Stimulated activated CD8-positive, alpha-beta memory T cell treated with anti-CD3 and anti-CD28 coated beads, Interleukin-12 subunit alpha, Interleukin-12 subunit beta, amount 100 ng/mL, for 24 hours (primary cell): ENCODE measurements around the gene GNPNAT1.
"Not testable (repeated sequence)": the region's sequence is repeated elsewhere in the genome, so short reads cannot be mapped to it uniquely, and the experiment has no call there.

ENCODE experiments used
- DNase-seq: peaks from one replicate; pipeline ENCODE4 v3.0.0-alpha.2; 2020; ENCODE audit errors: extremely low read depth

GNPNAT1 gene

DNA sequence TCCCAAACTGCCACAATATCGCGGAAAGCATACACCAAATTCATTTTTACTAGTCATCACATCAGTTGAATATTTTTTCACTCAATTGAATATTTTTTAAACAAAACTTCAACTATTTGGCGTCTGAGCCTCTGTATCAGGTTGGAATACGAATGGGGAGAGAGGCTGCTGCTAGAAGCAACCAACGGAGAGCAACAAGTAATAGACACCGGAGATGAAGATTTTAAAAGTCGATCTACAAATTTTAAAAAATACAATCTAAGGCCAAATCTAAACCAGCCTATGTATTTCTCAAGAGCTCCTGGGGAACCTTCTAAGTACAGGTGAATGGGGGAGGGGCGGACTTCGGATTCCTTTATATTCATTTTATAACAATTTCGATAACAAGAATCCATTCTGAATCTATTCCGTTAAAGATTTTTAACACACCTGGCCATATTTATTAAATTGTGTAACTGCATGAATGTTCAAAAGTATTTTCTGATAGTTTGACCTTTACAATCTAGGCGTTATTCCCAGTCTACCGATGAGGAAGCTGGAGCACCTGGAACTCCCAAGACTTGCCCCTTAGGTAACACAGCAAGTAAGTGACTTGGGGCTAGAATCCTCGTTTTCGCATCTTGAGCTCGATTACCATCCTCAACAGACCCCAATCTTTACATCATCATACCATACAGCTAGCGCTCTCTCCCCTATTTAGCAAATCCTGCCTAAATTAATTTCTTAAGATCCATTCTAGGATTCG, 1.2 kb downstream of the GNPNAT1 start:
- no peak for DNase-seq

- no peak for DNase-seq
Observed at GRCh38 chr14:52789118-52789517, 2.3 kb downstream of the GNPNAT1 start.

DNA sequence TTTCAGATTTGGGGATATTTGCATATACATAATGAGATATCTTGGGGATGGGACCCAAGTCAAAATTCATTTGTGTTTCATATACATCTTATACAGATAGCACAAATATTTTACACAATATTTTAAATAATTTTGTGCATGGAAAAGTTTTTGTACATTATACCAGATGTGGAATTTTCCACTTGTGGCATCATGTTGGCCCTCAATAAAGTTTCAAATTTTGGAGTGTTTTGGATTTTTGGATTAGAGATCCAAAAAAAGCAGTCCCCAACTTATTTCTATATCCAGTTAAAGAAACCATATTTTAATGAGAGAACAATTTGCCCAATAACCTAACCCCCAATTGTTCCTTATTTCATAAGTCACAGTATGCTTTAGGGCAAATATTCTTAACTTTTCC, 4.5 kb downstream of the GNPNAT1 start:
- DNase-seq, result no peak

- DNase-seq, result no peak
Observed at GRCh38 chr14:52783206-52783605, 8.2 kb downstream of the GNPNAT1 start.

- no peak for DNase-seq
Observed at GRCh38 chr14:52781629-52782028, 9.8 kb downstream of the GNPNAT1 start.

- DNase-seq, result no peak
Observed at GRCh38 chr14:52780893-52781292, 10.5 kb downstream of the GNPNAT1 start.

DNA sequence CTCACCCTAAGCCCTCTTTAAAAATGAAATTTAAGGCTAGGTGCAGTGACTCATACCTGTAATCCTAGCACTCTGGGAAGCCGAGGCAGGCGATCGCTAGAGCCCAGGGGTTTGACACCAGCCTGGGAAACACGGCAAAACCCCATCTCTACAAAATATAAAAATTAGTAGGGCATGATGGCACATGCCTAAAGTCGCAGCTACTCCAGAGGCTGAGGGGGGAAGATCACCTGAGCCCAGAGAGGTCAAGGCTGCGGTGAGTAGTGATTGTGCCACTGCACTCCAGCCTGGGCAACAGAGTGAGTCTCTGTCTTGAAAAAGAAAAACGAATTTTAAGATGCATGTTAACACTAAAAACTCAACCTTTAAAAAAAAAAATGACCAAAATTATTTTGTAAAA, 12.7 kb downstream of the GNPNAT1 start:
- DNase-seq, result no peak

DNA sequence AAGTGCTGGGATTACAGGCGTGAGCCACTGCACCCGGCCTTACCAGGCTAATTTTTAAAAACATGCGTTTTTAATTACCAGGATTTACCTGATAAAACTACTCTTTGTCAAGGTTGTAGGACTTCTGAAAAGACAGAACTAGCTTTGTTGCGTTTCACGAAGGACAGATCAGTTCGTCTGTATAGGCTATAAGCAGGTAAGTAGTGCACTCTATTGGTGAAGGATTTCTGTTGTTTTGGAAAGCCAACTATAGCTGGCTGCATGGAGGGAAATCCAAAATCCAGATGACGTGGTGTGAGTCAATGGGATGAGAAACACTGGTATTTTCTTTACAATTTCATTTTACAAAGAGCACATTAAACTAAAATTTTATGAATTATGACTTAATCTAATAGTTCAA, 14.6 kb downstream of the GNPNAT1 start:
- no peak for DNase-seq

GRCh38 chr14:52769887-52770286, 21.5 kb downstream of the GNPNAT1 start:
- DNase-seq, result no peak

GRCh38 chr14:52767058-52767833, 24.2 kb downstream of the GNPNAT1 start:
- DNase-seq, result no peak

DNA sequence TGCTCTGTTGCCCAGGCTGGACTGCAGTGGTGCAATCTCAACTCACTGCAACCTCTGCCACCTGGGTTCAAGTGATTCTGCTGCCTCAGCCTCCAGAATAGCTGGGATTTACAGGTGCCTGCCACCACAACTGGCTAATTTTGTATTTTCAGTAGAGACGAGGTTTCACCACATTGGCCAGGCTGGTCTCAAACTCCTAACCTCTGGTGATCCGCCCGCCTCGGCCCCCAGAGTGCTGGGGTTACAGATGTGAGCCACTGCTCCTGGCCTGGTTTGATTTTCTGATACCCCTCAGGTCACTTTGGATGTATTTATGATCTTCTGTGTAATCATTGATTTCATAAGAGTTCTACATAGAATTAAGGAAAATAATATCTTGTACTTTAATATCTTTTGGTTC, 28.5 kb downstream of the GNPNAT1 start:
- not testable (repeated sequence) for DNase-seq

DNA sequence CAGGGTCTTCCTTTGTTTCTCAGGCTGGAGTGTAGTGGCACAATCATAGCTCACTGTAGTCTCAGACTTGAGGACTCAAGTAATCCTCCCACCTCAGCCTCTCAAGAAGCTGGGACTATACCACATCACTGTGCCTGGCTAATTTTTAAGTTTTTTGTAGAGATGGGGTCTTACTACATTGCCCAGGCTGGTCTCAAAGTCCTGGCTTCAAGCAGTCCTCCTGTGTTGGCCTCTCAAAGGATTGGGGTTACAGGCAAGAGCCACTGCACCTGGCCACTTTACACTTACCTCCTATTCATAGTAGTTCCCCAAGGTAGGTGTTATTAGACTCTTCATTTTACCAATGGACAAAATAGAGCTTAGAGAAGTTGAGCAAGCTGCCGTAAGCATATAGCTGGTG, 32.3 kb downstream of the GNPNAT1 start:
- DNase-seq, result no peak

DNA sequence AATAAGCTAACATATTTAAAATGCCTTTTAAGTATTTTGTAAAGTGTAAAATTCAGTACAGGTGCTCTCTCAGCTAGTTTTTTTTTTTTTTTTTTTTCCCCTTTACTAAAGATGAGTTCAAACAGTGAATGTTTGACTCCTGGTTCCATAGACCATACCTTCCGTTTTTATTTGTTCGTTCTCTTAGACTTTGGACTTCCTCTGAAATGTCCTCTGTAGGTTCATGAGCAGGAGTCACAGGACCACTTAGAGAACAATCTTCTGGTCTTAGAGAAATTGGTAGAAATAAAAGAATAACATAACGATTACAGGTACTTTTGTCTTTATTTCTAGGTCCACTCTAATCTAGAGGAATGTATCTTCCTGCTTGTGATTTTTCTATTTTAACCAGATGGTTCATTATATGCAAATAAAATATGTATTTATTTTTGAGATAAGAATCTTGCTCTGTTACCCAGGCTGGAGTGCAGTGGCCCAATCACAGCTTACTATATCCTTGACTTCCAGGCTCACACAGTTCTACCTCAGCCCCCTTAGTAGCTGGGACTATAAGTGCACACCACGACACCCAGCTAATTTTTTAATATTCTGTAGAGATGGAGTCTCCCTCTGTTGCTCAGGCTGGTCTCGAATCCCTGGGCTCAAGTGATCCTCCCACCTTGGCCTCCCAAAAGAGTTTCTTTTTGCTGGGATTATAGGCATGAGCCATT, 35.6 kb downstream of the GNPNAT1 start:
- DNase-seq, result no peak

- DNase-seq, result no peak
Observed at GRCh38 chr14:52748647-52749292, 42.6 kb downstream of the GNPNAT1 start.

- no peak for DNase-seq
Observed at GRCh38 chr14:52741865-52742264, 49.5 kb downstream of the GNPNAT1 start.

GRCh38 chr14:52740751-52741150, 50.7 kb downstream of the GNPNAT1 start:
- no peak for DNase-seq

- DNase-seq, result no peak
Observed at GRCh38 chr14:52738409-52738808, 53.0 kb downstream of the GNPNAT1 start.

DNA sequence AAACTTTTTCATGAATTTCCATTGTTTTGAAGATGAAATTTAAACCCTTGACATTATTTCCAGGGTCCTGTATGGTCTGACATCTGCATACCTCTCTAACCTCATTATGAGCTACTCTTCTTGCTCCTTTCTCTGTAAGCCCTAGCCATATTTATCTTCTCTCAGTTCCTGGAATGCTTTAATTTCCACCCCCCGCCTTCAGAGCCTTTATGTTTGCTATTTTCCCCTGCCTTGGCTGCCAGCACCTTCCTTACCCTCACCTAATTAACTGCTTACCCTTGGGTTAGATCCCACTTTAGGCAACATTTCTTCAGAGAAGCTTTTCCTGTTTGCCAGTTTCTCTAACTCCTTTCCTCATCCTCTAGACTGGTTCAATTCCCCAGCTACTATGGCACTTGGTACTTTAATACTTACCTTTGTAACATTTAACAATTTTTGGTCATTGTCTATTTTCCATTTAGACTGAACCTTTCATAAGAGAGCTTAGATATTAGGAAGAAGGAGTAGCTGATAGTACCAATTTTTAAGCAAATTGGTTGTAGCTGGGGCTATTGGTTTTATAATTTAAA, 55.4 kb downstream of the GNPNAT1 start:
- DNase-seq, result no peak

DNA sequence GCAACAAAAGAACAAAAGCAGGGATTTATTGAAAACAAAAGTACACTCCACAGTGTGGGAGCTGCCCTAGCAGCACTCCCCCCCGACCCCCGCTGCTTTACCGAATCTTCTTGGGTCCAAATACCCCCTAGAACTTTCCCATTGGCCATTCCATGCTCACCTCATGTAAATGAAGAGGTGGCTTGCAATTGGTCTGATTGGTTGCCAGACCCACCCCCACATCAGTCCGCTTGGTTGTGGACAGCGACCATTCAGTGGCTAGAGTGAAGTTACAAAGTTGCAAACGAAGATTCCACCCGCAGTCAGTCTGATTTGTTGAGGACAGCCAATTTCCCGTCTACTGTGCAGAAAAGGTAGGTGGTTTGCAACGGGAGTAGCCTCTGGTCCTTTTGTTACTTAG, 57.6 kb downstream of the GNPNAT1 start:
- no peak for DNase-seq

- DNase-seq, result no peak
Observed at GRCh38 chr14:52730709-52731111, 60.7 kb downstream of the GNPNAT1 start.

- DNase-seq, result peak; percentile 99
Observed at GRCh38 chr14:52729925-52730708, 61.3 kb downstream of the GNPNAT1 start, which contains the start of gene STYX. Gene STYX (plus strand): TSS chr14:52730166. CDS start chr14:52730475, 309 bp downstream.
